HepG2 (cell line): ENCODE results near the gene TTC8.

Experiments used
- CREB1 ChIP-seq, 2 experiments: fragments of 450-650 bp in 1 of 2; IDR thresholded peaks; 2 replicates each; pipeline ENCODE4 v1.6.1; 2016 to 2017; ENCODE audit warnings: control low read depth in 1 of 2, mild to moderate bottlenecking in 1 of 2, missing compliant biosample characterization in 1 of 2, missing genetic modification characterization in 1 of 2
- SOX6 ChIP-seq, 2 experiments: fragments of 450-650 bp in 1 of 2; sonication (generic) in 1 of 2; formaldehyde crosslinking in 1 of 2; IDR thresholded peaks; 2 replicates each; pipeline versions ENCODE4 v1.4.0 to v1.6.1; 2017 to 2020; ENCODE audit warnings: antibody characterized with exemption in 1 of 2, mild to moderate bottlenecking in 1 of 2, missing genetic modification reagents in 1 of 2
- ZZZ3 ChIP-seq: sonication (generic); formaldehyde crosslinking; IDR thresholded peaks from 2 replicates; pipeline ENCODE4 v1.4.0; 2020; ENCODE audit warnings: missing genetic modification reagents, mild to moderate bottlenecking, borderline replicate concordance

- no peak for TF ChIP-seq SOX6 (IDR thresholded peaks at IDR 0.05)
- no peak for TF ChIP-seq SOX6 (CRISPR knock-in tag; IDR thresholded peaks at IDR 0.05)
- no peak for TF ChIP-seq CREB1 (IDR thresholded peaks at IDR 0.05)
- TF ChIP-seq CREB1 (CRISPR knock-in tag; IDR thresholded peaks at IDR 0.05): no peak
- no peak for TF ChIP-seq ZZZ3 (CRISPR knock-in tag)
Observed at GRCh38 chr14:88882236-88882635, 57.8 kb downstream of the TTC8 start.
